Measurements from ENCODE around the gene SCN9A.
"Not testable (repeated sequence)": the region's sequence is repeated elsewhere in the genome, so short reads cannot be mapped to it uniquely, and the experiment has no call there.

SCN9A gene
- total RNA-seq, result 0 reads per million in 2 experiments

DNA sequence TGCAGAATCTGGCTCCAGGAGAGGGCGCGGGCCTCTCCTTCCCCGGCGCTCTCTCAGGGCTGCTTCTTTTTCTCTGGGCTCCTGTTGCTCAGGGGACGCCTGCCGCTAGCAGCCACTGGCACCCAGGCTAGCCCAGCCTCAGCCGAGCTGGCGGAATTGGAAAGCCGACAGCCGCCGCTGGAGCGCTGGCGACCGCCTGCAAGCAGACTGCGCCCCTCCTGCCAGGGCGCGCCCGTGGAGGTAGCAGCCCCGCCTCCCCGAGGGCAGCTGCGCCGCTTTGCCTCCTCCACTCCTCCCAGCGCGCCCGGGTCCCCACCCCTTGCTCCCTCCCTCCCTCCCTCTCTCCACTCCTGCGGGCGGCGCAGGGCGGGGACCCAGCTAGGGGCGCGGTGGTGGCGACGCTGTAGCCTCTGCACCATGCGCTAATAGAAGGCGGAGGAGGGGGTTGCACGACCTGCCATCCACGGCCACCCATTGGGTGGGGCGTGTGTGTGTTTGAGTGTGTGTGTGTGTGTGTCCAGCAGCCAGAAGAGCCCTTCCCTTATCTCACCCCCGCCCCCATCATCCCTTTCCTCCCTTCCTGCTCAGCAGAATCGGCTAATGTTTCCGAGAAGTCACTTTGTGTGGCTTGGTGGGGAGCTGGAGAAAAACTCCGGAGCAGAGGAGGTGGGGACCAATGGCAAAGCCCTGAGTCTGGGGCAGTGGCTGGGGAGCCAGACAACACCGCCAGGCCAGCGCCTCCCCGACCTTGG, at the start of gene SCN9A:
SCN9A (minus strand) TSS at position 209 of the 752 bp plus-strand sequence. CDS start 64,188 bp downstream, outside the sequence.
- no peak for DNase-seq (ENCODE audit: low read depth)

GRCh38 chr2:166424841-166425240, 49.1 kb upstream of the SCN9A start:
- DNase-seq (ENCODE audit: low read depth), result no peak

- no peak for DNase-seq (ENCODE audit: low read depth)
These were observed 43.8 kb upstream of the SCN9A start for GRCh38 chr2:166419616-166419934.

DNA sequence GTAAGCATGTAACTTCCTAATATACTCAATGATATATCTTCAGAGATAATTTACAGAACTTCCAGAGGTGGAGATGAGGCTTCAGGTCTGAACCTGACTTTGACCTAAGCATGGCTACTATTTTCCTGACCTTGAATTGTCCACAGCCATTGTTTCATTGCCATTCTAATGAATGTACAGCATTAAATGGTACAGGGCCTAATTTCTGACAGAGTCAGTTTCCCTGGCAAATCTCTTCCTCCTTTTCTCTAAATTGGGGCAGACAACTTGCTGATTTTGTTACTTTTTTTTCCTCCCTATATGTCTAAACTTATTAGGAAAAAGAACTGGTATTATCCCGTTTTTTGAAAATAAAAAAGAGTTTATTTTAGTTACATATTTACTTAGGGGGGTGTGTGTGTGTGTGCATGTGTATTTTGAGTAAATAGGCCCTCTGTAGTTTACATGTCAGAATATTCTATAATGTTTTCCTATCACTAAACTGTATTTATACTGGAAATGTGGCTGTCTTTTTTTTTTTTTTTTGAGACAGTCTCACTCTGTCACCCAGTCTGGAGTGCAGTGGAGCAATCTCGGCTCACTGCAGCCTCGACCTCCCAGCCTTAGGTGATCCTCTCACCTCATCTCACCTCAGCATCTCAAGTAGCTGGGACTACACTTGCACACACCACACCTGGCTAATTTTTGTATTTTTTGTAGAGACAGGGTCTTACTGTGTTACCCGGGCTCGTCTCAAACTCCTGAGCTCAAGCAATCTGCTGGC, 43.3 kb upstream of the SCN9A start:
- DNase-seq (ENCODE audit: low read depth), result no peak

DNA sequence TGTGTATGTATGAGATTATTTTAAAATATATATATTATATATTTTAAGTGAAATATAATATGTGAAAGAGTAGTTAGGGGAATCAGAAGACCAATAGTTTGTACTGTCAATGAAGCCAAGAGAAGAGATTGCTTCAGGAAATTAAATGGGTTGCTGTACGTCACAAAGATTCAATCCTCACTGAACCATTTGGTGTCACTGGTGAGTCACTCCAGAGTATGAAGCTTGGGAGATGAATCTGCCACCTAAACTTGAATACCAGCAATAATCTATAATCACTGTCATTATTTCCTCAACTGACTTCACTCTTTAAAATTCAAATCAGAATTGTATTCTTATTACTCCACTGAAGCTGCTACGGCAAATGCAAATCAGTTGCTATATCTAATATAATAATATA, 41.9 kb upstream of the SCN9A start:
- DNase-seq (ENCODE audit: low read depth), result no peak

GRCh38 chr2:166413255-166413654, 37.5 kb upstream of the SCN9A start:
- no peak for DNase-seq (ENCODE audit: low read depth)

DNA sequence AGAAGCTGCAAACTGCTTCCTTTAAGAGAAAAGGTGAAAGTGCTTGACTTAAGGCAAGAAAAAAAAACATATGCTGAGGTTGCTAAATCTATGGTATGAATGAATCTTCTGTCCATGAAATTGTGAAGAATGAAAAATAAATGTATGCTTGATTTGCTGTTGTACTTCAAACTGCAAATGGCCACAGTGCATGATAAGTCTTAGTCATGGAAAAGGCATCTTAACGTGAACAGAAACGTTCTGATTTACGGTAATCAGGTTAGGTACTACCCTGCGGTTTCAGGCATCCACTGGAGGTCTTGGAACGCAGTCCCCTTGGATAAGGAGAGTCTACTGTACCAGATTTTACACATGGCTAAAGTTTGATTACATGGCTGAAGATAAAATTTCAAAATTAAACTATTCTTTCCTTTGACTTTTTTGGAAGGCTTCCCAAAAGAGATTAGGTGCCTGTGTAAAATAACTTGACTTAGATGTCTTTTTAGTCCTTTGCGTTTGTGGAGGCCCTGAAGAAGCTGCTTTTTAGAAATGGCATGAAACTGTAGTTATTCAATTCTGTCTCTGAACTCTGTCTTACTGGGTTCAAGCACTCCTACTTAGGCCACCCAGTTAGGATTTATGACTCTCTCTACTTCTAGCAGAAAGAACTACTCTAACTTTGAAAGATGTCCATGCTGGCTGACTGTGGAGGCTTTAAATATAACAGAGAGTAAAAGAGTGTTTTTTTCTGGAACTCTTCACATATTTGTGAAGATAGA, 35.9 kb upstream of the SCN9A start:
- no peak for DNase-seq (ENCODE audit: low read depth)

DNA sequence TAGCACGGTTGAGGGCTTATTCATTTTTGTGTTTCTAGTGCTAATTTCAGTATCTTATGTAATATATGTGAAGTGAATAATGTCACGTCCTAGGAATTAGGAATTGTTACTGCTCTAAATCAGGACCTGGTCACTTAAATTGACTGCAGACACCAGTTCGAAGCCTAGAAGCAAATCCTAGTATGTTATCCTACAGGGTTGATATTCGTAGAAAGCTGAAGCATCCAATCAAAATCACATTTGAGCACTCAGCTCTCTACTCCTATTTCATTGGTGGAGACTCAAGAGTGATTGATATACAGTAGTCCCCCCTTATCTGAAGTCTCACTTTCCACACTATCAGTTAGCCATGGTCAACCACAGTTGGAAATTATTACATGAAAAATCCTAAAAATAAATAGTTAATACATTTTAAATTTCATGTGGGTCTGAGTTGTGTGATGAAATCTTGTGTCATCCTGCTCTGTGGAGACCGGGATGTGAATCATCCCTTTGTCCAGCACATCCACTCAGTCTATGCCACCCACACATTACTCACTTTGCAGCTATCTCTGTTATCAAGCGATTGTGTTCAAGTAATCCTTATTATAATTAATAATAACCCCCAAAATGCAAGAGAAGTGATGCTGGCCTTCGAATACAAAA, 35.2 kb upstream of the SCN9A start:
- DNase-seq (ENCODE audit: low read depth), result no peak

DNA sequence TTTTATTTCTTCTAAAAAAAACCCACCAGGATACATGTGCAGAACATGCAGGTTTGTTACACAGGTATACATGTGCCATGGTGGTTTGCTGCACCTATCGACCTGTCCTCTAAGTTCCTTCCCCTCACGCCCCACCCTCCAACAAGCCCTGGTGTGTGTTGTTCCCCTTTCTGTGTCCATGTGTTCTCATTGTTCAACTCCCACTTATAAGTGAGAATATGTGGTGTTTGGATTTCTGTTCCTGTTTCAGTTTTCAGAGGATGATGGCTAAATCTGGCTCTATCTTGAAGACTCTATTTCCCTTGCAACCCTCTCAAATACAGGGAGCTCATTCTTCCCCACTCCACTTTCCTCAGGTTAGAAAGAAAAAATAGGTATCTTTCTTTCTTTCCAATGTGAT, 32.0 kb upstream of the SCN9A start:
- not testable (repeated sequence) for DNase-seq (ENCODE audit: low read depth)

DNA sequence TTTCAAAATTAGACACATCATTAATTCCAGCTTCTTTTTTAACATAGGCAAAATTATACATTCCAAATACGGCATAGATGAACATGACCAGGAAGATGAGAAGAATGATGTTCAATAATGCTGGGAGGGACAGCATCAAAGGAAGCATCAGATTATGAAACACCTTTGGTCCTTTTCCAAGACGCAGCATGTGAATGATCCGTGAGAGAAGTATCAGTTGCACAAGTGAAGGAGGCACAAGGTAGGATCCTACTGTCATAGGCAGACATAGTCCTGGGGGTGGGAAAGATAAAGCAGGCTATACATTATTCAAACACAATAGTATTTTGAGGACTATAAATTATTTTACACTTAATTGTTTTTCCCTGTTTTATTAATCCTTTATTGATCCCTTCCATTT, 30.6 kb upstream of the SCN9A start:
- no peak for DNase-seq (ENCODE audit: low read depth)

GRCh38 chr2:166405569-166405926, 29.8 kb upstream of the SCN9A start:
- no peak for DNase-seq (ENCODE audit: low read depth)

- no peak for DNase-seq (ENCODE audit: low read depth)
These were observed 29.3 kb upstream of the SCN9A start for GRCh38 chr2:166404831-166405568.

GRCh38 chr2:166394245-166394644, 18.5 kb upstream of the SCN9A start:
- no peak for DNase-seq (ENCODE audit: low read depth)

DNA sequence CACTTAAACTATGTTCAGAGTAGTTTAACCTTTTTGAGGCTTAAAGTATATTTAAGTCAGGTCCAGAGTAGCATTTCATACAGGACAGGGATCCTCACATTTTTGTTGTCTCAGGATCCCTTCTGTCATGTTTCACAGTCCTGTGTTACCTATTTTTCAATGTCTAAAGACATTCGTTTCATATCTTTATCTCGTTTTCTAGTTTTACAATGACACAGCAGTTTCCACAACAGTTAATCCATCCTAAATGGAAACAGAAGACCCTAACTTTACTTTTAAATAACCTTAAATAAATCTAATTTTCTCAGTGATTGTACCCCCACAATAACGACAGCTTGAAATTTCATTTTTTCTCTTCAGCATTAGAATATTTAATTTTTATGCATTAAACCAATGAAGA, 17.3 kb upstream of the SCN9A start:
- DNase-seq (ENCODE audit: low read depth), result no peak

GRCh38 chr2:166388481-166389070, 12.8 kb upstream of the SCN9A start:
- no peak for DNase-seq (ENCODE audit: low read depth)

- DNase-seq (ENCODE audit: low read depth), result no peak
These were observed 9.6 kb upstream of the SCN9A start for GRCh38 chr2:166385313-166385712.

GRCh38 chr2:166384774-166385173, 9.0 kb upstream of the SCN9A start:
- DNase-seq (ENCODE audit: low read depth), result no peak

GRCh38 chr2:166382448-166382847, 6.7 kb upstream of the SCN9A start:
- no peak for DNase-seq (ENCODE audit: low read depth)

DNA sequence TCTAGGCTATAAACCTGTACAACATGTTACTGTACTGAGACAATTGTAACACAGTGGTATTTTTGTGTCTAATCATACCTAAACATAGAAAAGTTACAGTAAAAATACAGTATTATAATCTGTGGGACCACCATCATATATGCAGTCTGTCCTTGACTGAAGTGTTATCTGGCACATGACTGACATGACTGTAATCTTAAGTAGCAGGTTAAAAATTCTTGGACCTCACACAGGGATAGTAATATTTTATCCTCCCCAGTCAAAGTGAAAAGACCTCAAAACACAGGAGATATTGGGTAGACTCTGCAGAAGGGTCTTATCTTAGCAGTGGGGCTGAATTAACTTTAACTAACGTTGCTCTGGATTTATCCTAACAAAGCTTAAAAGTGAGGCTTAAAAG, 4.9 kb upstream of the SCN9A start:
- no peak for DNase-seq (ENCODE audit: low read depth)

- no peak for DNase-seq (ENCODE audit: low read depth)
These were observed 1.1 kb upstream of the SCN9A start for GRCh38 chr2:166376873-166377272.

GRCh38 chr2:166376488-166376828, 714 bp upstream of the SCN9A start:
- no peak for DNase-seq (ENCODE audit: low read depth)

Data from T follicular helper cell (primary cell).